Choroid plexus epithelial cell (primary cell): ENCODE data around the gene URB1.

ENCODE experiments used
- DNase-seq: peaks from one replicate; pipeline ENCODE4 v3.0.0-alpha.2; 2010; ENCODE audit warnings: low read depth
- H3K4me3 ChIP-seq: 2 replicates; pipeline ENCODE4 v1.5.1; 2011; ENCODE audit warnings: low read depth, mild to moderate bottlenecking, control low read depth, low read length, moderate library complexity
- TF ChIP-seq, protein P1 (sequence below): conservative IDR thresholded peaks from 2 replicates; pipeline ENCODE4 v1.5.1; 2011; ENCODE audit warnings: low read depth, mild to moderate bottlenecking, control low read depth, inconsistent platforms, low read length, moderate library complexity

URB1 gene

DNA sequence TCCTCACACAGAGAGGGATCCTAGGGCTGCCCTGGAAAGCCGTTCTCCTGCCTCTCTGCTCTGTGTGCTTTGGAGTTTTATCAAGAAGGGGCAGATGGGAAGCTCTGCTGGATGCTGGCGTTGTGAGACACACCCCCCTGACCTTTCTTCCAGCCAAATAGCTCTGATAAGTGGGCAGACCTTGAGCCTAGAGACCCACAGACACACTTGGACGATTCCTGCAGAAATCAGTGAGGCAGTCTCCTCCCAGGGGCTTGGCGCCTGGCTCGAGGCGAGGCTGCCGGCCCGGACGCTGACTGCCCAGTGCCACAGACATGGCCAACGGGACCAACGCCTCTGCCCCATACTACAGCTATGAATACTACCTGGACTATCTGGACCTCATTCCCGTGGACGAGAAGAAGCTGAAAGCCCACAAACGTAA lies 94.1 kb downstream of the URB1 start, which contains the start of gene MRAP:
Gene MRAP, plus strand, starts transcription at position 198 of the 424 bp plus-strand sequence. Its CDS starts 117 bp downstream, at position 315.
- no peak for DNase-seq
- H3K4me3 ChIP-seq, result no peak within 1 kb of the TSS

DNA sequence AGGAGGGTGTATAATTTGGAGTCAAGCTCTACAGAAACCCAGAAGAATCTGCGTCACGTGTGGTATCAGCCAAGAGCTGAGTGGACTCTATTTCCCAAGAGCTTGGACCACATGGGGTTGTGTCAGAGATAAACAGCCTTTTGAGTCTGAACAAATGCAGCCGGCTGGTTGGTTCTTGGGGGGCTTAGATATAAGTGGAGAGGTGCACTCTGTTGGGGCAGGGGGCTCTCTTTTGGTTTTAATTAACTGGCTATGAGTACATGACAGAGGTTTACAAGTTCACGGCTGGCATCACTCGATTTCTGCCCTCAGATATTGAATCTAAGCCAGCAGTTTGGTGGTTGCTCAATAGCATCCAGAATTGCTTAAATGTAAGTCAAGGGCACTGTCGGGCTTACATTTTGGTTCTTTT lies 94.7 kb downstream of the URB1 start:
- TF ChIP-seq, protein P1, sequence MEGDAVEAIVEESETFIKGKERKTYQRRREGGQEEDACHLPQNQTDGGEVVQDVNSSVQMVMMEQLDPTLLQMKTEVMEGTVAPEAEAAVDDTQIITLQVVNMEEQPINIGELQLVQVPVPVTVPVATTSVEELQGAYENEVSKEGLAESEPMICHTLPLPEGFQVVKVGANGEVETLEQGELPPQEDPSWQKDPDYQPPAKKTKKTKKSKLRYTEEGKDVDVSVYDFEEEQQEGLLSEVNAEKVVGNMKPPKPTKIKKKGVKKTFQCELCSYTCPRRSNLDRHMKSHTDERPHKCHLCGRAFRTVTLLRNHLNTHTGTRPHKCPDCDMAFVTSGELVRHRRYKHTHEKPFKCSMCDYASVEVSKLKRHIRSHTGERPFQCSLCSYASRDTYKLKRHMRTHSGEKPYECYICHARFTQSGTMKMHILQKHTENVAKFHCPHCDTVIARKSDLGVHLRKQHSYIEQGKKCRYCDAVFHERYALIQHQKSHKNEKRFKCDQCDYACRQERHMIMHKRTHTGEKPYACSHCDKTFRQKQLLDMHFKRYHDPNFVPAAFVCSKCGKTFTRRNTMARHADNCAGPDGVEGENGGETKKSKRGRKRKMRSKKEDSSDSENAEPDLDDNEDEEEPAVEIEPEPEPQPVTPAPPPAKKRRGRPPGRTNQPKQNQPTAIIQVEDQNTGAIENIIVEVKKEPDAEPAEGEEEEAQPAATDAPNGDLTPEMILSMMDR, result no peak
- H3K4me3 ChIP-seq, result no peak overlapping the region
- peak; percentile 80 for DNase-seq

More for the DNA sequence above, 94.1 kb downstream of the URB1 start, which contains the start of gene MRAP:
- TF ChIP-seq, protein P1, result no peak

DNA sequence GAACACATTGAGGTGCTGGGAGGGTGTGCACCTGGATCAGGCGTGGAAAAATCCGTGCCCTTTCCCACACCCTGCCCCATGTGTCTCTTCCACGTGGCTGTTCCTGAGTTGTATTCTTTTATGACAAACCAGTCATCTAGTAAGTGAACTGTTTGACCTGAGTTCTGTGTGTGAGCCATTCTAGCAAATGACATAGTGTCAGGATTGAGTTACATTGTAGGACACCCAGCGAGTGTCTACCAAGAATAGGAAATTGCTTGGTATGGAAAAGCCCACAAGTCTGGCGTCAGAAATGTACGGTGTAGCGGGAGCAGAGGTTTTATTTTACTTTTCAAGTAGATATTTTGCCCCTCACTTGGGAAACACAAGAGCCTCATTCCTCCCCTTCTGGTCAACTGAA lies 95.4 kb downstream of the URB1 start:
- H3K4me3 ChIP-seq, result no peak overlapping the region
- TF ChIP-seq, protein P1, result no peak
- no peak for DNase-seq

DNA sequence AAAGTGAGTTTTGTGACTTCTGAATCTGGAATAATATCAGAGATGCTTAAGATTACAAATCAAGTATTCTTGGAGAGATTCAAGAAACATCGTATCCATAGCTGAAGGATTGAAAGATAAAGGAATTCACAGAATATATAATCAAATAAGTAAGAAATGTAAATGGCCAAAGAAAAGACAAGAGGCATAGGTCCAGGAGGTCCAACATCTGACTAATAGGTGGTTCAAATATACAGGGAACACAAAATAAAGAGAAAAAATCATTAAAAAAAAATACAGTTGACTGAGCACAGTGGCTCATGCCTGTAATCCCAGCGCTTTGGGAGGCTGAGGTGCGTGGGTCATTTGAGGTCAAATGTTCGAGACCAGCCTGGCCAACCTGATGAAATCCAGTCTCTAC lies 107.3 kb downstream of the URB1 start:
- no peak overlapping the region for H3K4me3 ChIP-seq
- TF ChIP-seq, protein P1, result no peak
- no peak for DNase-seq

DNA sequence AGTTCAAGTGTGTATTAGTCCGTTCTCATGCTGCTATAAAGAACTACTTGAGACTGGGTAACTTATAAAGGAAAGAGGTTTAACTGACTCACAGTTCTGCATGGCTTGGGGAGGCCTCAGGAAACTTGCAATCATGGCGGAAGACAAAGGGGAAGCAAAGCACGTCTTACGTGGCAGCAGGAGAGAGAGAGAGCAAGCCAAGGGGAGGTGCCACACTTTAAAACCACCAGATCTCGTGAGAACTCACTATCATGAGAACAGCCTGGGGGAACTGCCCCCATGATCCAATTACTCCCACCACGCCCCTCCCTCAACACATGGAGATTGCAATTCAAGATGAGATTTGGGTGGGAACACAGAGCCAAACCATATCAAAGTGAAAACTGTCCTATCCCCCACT lies 109.8 kb downstream of the URB1 start:
- no peak for DNase-seq
- TF ChIP-seq, protein P1, result no peak

DNA sequence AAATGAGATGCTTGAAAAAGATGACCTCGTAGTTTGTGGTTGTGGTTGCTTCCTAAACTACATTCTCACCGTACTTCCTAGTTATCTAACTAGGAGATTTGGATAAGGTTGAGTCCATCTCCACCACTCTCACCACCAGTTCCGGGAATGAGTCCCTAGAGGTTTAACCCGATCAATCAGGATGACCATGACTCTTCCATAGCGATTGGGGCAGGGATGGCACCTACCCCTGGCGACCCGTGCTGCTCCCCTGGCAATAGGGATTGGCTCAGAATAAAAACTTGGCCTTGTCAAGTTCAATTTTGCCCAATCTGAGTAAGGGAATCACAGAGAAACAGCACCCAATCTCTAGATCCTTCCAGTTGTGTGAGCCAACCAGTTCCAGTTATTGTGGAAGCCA lies 111.3 kb downstream of the URB1 start:
- TF ChIP-seq, protein P1, result no peak
- no peak overlapping the region for H3K4me3 ChIP-seq
- no peak for DNase-seq

More for the DNA sequence above, 109.8 kb downstream of the URB1 start:
- H3K4me3 ChIP-seq, result no peak overlapping the region

DNA sequence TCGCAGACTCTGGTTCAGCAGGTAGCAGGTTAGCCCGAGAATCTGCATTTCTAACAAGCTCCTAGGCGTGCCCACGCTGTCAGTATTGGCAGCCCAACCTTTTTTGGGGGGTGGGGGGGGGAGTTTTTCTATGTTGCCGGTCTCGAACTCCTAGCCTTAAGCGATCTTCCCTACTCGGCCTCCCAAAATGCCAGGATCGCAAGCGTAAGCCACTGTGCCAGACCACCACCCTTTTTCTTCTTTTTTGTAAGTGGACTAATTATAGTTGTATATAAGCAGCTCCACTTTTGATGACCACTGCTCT lies 113.5 kb downstream of the URB1 start:
- DNase-seq, result no peak
- TF ChIP-seq, protein P1, result no peak
- peak overlapping the region; percentile 95 for H3K4me3 ChIP-seq
